GM23338 (cell line): ENCODE data around the gene DNAAF8. TPM values are rescaled to one million over a fixed set of nuclear protein-coding genes. Genes with fewer than 3 reads are reported as not detected.

Experiments
- ATAC-seq: fragments of 200-7000 bp; cut with Tn5 transposase; 3 replicates; pipeline ENCODE4 v1.9.1; 2020
- DNase-seq: peaks from one replicate; pipeline ENCODE4 v3.0.0-alpha.2; 2015; ENCODE audit warnings: low spot score
- H2AFZ ChIP-seq: fragments of 200-600 bp; sonication (generic); 2 replicates; pipeline ENCODE4 v1.8.0; 2016; ENCODE audit warnings: antibody characterized with exemption, mild to moderate bottlenecking, moderate library complexity
- H3F3A ChIP-seq: fragments of 200-600 bp; sonication (generic); replicated peaks from 2 replicates; pipeline ENCODE4 v1.8.0; 2017; ENCODE audit warnings: antibody characterized with exemption, mixed run types, low read depth
- H3K27ac ChIP-seq: fragments of 200-600 bp; sonication (generic); 2 replicates; pipeline ENCODE4 v1.6.1; 2016; ENCODE audit warnings: low read depth
- H3K27me3 ChIP-seq: fragments of 200-600 bp; sonication (generic); 2 replicates; pipeline ENCODE4 v1.8.0; 2016; ENCODE audit warnings: mild to moderate bottlenecking, mixed run types, moderate library complexity; ENCODE audit not compliant: insufficient read depth
- H3K36me3 ChIP-seq: fragments of 200-600 bp; sonication (generic); 2 replicates; pipeline ENCODE4 v1.8.0; 2016; ENCODE audit warnings: mild to moderate bottlenecking; ENCODE audit not compliant: insufficient read depth
- H3K4me1 ChIP-seq: fragments of 200-600 bp; sonication (generic); 2 replicates; pipeline ENCODE4 v1.8.0; 2016; ENCODE audit warnings: mild to moderate bottlenecking, moderate library complexity; ENCODE audit not compliant: insufficient read depth
- H3K4me2 ChIP-seq: fragments of 200-600 bp; sonication (generic); 2 replicates; pipeline ENCODE4 v1.7.1; 2017; ENCODE audit warnings: mixed run types
- H3K4me3 ChIP-seq: fragments of 200-600 bp; sonication (generic); 2 replicates; pipeline ENCODE4 v1.6.1; 2016; ENCODE audit warnings: mixed run types
- H3K79me2 ChIP-seq: fragments of 200-600 bp; sonication (generic); replicated peaks from 2 replicates; pipeline ENCODE4 v1.8.0; 2017; ENCODE audit warnings: mild to moderate bottlenecking; ENCODE audit not compliant: insufficient read depth
- H3K9me2 ChIP-seq: fragments of 200-600 bp; sonication (generic); 2 replicates; pipeline ENCODE4 v1.8.0; 2017; ENCODE audit not compliant: insufficient read depth
- H4K20me1 ChIP-seq: fragments of 200-600 bp; sonication (generic); replicated peaks from 2 replicates; pipeline ENCODE4 v1.8.0; 2017; ENCODE audit warnings: mild to moderate bottlenecking; ENCODE audit not compliant: insufficient read depth
- H3K27ac Mint-ChIP-seq: 2 replicates; pipeline ENCODE4 v1.8.0; 2020; ENCODE audit warnings: inconsistent platforms, mild to moderate bottlenecking, moderate library complexity, mixed read lengths
- H3K27me3 Mint-ChIP-seq: 3 replicates; pipeline ENCODE4 v1.8.0; 2022; ENCODE audit warnings: low read depth, mild to moderate bottlenecking, moderate library complexity, mixed read lengths, inconsistent platforms; ENCODE audit not compliant: insufficient read depth, poor library complexity
- H3K36me3 Mint-ChIP-seq: 3 replicates; pipeline ENCODE4 v1.8.0; 2021; ENCODE audit warnings: low read depth, mild to moderate bottlenecking, inconsistent platforms, moderate library complexity, mixed read lengths
- H3K4me1 Mint-ChIP-seq: 3 replicates; pipeline ENCODE4 v1.8.0; 2020; ENCODE audit warnings: mild to moderate bottlenecking, inconsistent platforms, mixed read lengths
- H3K4me3 Mint-ChIP-seq: 3 replicates; pipeline ENCODE4 v1.8.0; 2021; ENCODE audit warnings: moderate library complexity, mild to moderate bottlenecking, inconsistent platforms, mixed read lengths
- H3K9me3 Mint-ChIP-seq: 3 replicates; pipeline ENCODE4 v1.8.0; 2020; ENCODE audit warnings: moderate library complexity, mild to moderate bottlenecking, inconsistent platforms, mixed read lengths
- ETS1 ChIP-seq: IDR thresholded peaks from 2 replicates; pipeline ENCODE4 v1.6.1; 2016; ENCODE audit warnings: antibody characterized with exemption
- EZH2phosphoT487 ChIP-seq: fragments of 200-600 bp; sonication (generic); IDR thresholded peaks from one replicate; pipeline ENCODE4 v1.8.1; 2018; ENCODE audit warnings: antibody characterized with exemption; ENCODE audit not compliant: unreplicated experiment
- JUNB ChIP-seq: IDR thresholded peaks from one replicate; pipeline ENCODE4 v1.6.1; 2016; ENCODE audit warnings: antibody characterized with exemption; ENCODE audit not compliant: unreplicated experiment
- POLR2AphosphoS5 ChIP-seq: IDR thresholded peaks from 2 replicates; pipeline ENCODE4 v1.6.1; 2016; ENCODE audit warnings: antibody characterized with exemption, low read depth
- REST ChIP-seq: IDR thresholded peaks from one replicate; pipeline ENCODE4 v1.6.1; 2018; ENCODE audit warnings: antibody characterized with exemption; ENCODE audit not compliant: unreplicated experiment
- STAT1 ChIP-seq: IDR thresholded peaks from one replicate; pipeline ENCODE4 v1.6.1; 2016; ENCODE audit warnings: antibody characterized with exemption; ENCODE audit not compliant: unreplicated experiment
- ZNF331 ChIP-seq: fragments of 250-450 bp; sonication (Bioruptor Pico); IDR thresholded peaks from 2 replicates; pipeline ENCODE4 v1.5.0; 2020; ENCODE audit warnings: low read depth, mild to moderate bottlenecking, moderate library complexity
- ZNF462 ChIP-seq: fragments of 250-450 bp; sonication (Bioruptor Pico); IDR thresholded peaks from 2 replicates; pipeline ENCODE4 v1.5.0; 2020; ENCODE audit warnings: mild to moderate bottlenecking, moderate library complexity
- polyA plus RNA-seq: library from polyadenylated mRNA; unstranded; fragments of >200 nt; fragmentation: Nextera tagmentation; extraction: Ambion mirVana; gene quantifications from 2 replicates; pipeline ENCODE4 v1.2.1, GENCODE V29; 2016
- total RNA-seq: library from RNA; depleted of rRNA; stranded (reverse); fragments of >200 nt; shearing (Covaris generic); gene quantifications from 2 replicates; pipeline ENCODE4 v1.2.3, GENCODE V29; 2014

The DNAAF8 gene
- total and polyA plus RNA-seq, 2 experiments from 2014 or later, result 0.34 to 1.3 TPM

- DNase-seq (no peak), ATAC-seq (no peak)
- H3K36me3 ChIP-seq, result no peaks in the 10 kb centered on the region
- no peaks in the 10 kb centered on the region; the same call in 2 of the 3 replicates for H3K9me3 Mint-ChIP-seq
- no peak overlapping the region for H3K27ac ChIP-seq
- TF ChIP-seq EZH2phosphoT487 (no peak), ZNF462 (CRISPR knock-in tag) (no peak), ZNF331 (no peak), ETS1 (no peak), STAT1 (no peak), JUNB (no peak), REST (no peak), POLR2AphosphoS5 (no peak)
- H3K9me2 ChIP-seq, result no peaks in the 10 kb centered on the region
- H3K27ac Mint-ChIP-seq, result 0 out of 2 replicates have a peak overlapping the region, but pooled peaks have one; percentile 79
- H3K4me1 Mint-ChIP-seq, result no peaks in the 10 kb centered on the region
- no peaks in the 10 kb centered on the region for H3K27me3 ChIP-seq
- H3K79me2 ChIP-seq, result no peaks in the 10 kb centered on the region
- H3K4me3 Mint-ChIP-seq, result no peak overlapping the region
- H3K36me3 Mint-ChIP-seq, result peaks cover 13% of the 10 kb centered on the region; the same call in 2 of the 3 replicates
- H3K4me3 ChIP-seq, result no peak overlapping the region
- peaks cover 13% of the 10 kb centered on the region for H3K27me3 Mint-ChIP-seq
- H3K4me2 ChIP-seq, result no peak overlapping the region
- H3K4me1 ChIP-seq, result no peaks in the 10 kb centered on the region
- H2AFZ ChIP-seq, result no peak overlapping the region
- H3F3A ChIP-seq, result no peaks in the 10 kb centered on the region; the same call in 1 of the 2 replicates
- H4K20me1 ChIP-seq, result no peaks in the 10 kb centered on the region
These were observed 46.9 kb upstream of the DNAAF8 start for GRCh38 chr16:4687416-4687815.
